NCI-H1105 treated with DMSO at 0.1 percent for 48 hours (cell line): ENCODE measurements around the gene SCN5A.
A peak's percentile ranks its signal among the peaks of the same experiment; 100 is the strongest.

ENCODE experiments used
- DNase-seq: peaks from one replicate; lab custom pipeline; 2025; lab: John Stamatoyannopoulos, UW

Gene SCN5A

GRCh38 chr3:38538773-38539353 is 110.6 kb downstream of the SCN5A start:
- no peak for DNase-seq

- DNase-seq = no peak
Observed at GRCh38 chr3:38536671-38537070, 112.8 kb downstream of the SCN5A start.

DNA sequence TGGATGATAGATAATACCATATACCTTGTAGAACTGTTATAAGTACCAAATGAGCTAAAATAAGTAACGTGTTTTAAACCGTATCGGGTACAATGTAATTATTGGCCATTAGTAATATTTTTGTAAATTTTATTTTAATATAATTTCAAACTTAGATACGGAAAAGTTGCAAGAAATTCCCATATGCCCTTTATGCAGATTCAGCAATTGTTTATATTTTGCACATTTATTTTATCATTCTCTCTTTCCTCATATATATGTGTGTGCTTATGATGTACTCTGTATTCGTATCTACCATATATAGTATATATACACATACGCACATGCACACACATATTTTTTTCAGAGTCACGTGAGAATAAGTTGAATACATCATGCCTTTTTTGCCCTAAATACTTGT is 114.9 kb downstream of the SCN5A start:
- DNase-seq = no peak

DNA sequence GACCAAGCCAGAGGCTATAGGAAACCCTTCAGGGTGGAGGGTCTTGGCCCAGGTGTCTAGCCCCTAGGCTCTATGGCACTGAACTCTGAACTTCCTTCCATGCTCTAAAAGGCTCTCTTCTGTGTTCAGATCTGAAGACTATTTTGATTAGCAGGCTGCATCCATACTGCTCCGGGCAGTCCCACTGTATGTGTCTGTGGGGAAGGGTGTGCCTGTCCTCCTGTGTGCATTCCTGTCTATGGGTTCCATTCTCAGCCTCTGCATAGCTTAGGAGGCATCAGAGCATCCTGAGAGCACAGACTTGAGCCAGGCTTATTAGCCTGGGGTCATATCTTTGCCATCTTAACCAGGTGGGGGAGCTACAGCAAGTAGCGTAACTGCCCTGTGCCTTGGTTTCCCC is 115.3 kb downstream of the SCN5A start:
- DNase-seq = no peak

- no peak for DNase-seq
Observed at GRCh38 chr3:38533285-38533976, 116.1 kb downstream of the SCN5A start.

GRCh38 chr3:38532529-38532928 is 117.0 kb downstream of the SCN5A start:
- no peak for DNase-seq

- no peak for DNase-seq
Observed at GRCh38 chr3:38528457-38528856, 121.0 kb downstream of the SCN5A start.

GRCh38 chr3:38526792-38527191 is 122.7 kb downstream of the SCN5A start:
- DNase-seq = no peak

DNA sequence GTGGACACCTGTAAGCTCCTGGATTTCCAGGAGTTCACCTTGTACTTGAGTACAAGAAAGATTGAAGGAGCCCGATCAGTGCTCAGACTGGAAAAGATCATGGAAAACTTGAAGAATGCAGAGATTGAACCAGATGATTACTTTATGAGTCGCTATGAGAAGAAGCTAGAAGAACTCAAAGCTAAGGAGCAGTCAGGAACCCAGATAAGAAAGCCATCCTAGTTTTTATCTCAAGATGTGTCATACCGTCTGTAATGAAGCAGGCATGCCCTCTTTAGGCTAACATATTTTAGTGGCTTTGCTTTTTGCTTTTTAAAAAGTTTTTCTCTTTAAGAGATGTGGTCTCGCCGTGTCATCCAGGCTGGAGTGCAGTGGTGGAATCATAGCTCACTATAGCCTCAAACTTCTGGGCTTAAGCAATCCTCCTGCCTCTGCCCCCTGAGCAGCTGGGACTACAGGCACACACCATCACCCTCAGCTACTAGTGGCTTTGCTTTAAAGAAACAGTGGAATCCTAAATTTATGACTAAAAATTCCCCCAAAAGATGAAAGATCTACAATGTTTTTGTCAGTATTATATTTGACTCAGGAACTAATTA is 125.2 kb downstream of the SCN5A start:
- no peak for DNase-seq

GRCh38 chr3:38522002-38522401 is 127.5 kb downstream of the SCN5A start:
- DNase-seq = no peak

DNA sequence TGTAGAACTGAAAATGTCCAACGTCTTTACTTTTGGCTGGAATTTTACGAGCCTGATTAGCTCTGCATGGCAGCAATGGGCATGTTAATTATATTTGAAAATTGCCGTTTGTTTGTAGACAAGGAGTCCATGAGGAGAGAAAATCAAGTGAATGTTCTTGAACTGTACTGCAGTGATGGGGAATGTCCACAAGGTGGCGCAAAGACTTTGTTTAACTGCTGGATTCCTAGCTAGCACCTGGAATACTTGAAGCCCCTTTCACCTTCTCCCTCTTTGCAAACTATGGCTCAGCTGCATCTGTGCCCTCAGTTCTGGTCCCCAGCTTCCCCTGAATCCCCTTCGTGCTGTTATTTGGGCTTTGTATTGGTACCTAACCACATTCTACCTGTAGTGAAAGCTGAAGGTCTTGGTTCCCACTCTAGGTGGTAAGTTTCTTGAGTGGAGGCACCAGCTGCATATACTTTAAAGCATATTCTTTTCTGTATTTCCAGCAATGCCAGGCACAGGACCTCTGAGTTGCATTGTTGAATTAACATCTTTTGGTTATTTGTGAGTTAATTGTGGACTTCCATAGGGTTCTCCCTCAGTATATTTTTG is 128.0 kb downstream of the SCN5A start:
- DNase-seq = peak; percentile 67

DNA sequence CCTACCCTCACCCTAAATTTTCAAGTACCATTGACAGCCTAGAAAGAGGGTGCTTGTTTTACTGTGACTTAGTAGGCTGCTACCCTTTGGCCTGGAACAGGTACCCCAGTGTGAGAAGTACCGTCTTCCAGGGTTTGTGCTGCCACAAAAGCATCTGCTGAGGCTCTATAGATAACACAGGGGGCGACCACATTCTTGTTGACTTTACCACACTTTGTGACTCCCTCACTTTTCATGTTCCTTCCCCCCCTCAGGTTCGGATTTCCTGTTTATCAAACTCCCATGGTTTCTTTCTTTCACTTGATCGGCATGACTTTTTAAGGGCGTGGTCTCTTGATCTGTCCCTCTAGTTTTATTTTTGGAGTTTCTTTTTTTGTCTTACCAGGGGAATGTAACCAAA is 129.8 kb downstream of the SCN5A start:
- DNase-seq = no peak

DNA sequence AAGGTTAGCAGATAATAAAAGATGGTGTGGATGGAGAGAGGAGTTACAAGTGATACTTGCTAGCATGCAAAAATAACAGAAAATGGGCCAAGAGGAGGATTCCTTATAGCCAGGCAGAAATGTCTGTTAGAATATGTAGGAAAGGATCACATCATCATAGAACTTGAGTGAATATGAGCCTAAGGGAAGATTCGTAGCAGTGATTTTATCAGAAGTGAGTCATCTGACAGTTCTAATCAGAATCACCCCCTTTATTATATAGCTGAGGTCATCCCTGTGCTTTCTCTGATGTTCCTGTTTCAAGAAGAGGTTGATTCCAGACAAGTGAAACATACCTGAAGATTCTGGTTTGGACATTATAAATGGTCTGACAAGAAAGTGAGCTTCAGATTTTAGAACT is 130.5 kb downstream of the SCN5A start:
- no peak for DNase-seq

DNA sequence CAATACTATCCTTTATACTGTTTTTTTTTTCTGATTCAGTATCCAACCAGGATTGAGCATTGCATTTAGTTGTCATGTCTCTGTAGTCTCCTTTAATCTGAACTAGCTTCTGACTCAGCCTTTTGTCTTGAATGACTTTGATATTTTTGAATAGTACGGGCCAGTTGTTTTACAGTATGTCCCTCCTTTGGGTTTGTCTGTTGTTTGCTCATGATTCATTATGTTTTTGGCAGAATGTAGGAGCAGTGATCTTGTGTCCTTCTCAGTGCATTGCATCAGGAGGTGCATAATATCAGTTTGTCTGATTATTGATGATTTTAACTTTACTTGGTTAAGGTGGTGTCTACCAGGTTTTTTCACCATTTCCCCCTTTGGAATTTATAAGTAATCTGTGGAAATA is 132.8 kb downstream of the SCN5A start:
- no peak for DNase-seq

DNA sequence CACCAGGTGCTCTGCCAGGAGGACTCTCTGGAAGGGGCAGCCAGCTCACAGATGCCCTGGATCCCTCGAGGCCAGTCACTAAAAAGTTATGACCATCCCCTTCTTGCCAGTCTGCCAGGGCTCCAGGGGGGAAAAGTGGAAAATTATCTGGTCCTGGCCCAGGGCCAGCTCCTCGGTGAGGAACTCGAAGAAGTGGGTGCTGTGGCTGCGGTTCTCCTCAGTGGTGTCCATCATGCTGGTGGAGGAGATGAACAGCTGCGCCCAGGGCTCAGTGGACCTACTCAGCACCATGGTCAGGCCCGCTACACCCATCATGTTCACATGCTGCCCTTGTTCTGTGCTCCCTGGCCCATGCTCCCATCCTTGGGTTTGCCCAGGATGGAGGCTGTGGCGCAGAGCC is 134.1 kb downstream of the SCN5A start:
- no peak for DNase-seq

DNA sequence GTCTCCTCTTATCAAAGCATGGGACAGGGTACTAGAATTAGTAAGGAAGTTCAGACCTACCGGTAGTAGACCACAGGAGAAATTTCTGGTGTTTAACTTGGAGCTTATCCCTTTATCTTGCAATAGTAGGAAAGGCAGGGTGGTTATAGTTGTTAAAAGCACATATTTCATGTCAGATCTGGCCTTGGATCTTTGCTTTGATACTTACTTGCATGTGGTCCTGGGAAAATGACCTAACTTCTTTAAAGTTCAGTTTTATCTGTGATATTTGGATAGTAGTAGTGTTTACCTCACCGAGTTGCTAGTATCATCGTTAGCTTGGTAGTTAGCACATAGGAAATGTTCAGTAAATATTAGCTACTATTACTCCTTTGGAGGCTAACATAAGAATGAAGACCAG is 137.9 kb downstream of the SCN5A start:
- no peak for DNase-seq

DNA sequence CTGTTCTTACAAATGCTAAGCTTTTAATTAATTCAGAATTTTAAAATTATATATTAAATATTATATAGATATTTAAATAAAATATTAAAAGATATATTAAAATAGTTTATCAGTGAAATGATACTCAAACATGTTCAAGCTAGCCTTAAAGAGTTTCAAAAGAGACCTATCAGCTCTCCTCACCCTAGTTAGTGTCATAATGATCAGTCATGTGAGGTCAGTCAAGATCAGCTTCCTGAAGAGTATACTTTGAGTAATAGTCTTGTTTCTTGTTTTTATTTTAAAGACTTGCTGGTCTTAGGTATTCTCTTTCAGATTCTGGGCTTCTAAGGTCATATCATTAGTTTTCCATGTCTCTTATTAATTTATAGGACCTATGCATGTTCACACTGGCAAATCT is 138.9 kb downstream of the SCN5A start:
- DNase-seq = no peak

- no peak for DNase-seq
Observed at GRCh38 chr3:38509732-38510131, 139.8 kb downstream of the SCN5A start.

DNA sequence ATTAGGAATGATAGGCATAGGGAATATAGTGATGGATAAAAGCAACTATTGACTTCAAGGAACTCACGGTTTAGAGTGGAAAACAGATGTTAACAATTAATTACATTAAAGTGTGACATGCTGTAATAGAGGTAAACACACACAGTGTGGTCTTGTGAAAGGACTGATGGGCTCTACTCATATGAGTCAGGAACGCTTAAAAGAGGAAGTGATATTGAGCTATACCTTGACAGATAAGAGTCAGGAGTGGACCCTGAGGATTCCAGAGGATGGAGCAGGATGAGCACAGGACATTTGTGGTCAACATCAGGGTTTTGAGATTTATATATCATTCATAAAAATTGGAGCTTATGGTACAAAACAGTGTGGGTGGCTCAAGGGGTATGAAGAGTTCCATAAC is 142.4 kb downstream of the SCN5A start:
- DNase-seq = no peak

- no peak for DNase-seq
Observed at GRCh38 chr3:38500688-38501417, 148.6 kb downstream of the SCN5A start.
